HG02623 (cell line): ENCODE results near the gene TMEM128.
"Not testable (repeated sequence)": the region's sequence is repeated elsewhere in the genome, so short reads cannot be mapped to it uniquely, and the experiment has no call there.

ENCODE experiments used
- ATAC-seq: cut with Tn5 transposase; IDR thresholded peaks from one replicate; pipeline ENCODE4 v1.9.1; 2021; ENCODE audit warnings: moderate library complexity; ENCODE audit not compliant: unreplicated experiment

The TMEM128 gene

DNA sequence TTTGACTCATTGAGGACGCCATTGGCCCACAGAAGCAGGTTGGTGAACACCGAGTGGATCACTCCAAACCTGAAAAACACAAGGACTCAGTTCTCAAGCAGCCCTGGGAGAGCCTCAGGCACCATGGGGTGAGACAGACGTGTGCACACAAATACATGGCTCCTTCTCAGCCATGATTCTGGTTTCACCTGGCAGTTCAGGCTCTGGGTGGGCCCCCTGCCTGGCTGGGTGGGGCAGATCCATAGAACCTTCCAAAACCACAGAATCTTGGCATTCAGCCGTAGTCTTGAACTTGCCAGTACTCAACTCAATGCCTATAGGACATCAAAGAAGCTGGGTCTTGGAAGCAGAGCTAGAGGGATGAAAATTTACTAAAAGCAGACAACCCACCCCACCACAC is 45.5 kb downstream of the TMEM128 start:
- no peak for ATAC-seq

- ATAC-seq = no peak
Measured at GRCh38 chr4:4200624-4201023, 47.4 kb downstream of the TMEM128 start.

DNA sequence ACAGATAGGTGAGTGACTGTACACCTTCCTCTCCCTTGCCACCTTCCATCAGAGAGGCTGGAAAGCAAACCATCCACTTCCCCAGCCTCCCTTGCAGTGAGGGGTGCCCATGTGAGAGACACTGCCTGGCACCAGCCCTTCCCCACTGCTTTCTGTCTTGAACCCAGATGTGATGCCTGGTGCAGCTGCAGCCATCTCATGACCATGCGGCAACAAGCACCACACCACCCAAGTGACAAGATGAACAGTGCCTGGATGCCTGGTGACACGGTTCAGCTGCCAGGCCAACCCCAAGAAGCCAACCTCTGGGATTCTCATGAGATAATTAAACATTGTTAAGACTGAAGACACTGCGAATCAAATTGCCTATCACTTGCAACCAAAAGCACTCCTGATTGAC is 52.7 kb downstream of the TMEM128 start:
- ATAC-seq = no peak

DNA sequence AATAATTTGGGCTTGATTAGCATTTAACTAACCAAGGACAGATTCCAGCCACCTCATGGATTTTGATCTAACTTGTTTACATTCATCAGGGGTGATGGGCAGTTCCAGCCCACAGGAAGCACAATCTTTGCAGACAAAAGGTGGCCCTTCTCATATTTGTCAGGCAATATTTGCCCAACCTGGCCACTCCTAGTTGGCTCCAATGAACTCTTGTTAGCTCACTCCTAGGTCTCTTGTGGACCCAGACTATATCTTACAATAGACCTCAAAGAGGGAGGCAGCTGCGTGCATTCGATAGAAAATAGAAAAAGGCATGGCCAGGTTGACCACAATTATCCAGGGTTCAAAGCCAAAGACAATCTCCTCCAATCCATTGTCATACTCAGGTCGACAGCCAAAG is 59.5 kb downstream of the TMEM128 start:
- ATAC-seq = not testable (repeated sequence)
